MCF 10A (cell line): Measurements from ENCODE around the gene STAG1. TPM values are rescaled to one million over a fixed set of nuclear protein-coding genes. Genes with fewer than 3 reads are reported as not detected.
A peak's percentile ranks its signal among the peaks of the same experiment; 100 is the strongest.

Experiments
- BruUV-seq: library from RNA; stranded (reverse); fragments of 400-500 nt; replicated peaks from 2 replicates; lab custom pipeline; 2021; lab: Mats Ljungman, UMichigan
- CTCF ChIA-PET: fragments of 300-600 bp; sonication (Branson Sonifier 250); formaldehyde crosslinking; extraction: SDS; loops from one replicate; lab custom pipeline; 2021; ENCODE audit warnings: antibody characterized with exemption, inconsistent platforms; lab: Yijun Ruan, JAX
- POLR2A ChIA-PET: fragments of 300-600, 350-650 bp; sonication (Branson Sonifier 250); formaldehyde crosslinking; extraction: SDS; loops from one replicate; lab custom pipeline; 2020; ENCODE audit warnings: antibody characterized with exemption, inconsistent platforms; lab: Yijun Ruan, JAX
- DNase-seq: peaks from one replicate; pipeline ENCODE4 v3.0.0-alpha.2; 2018; ENCODE audit not compliant: unreplicated experiment
- H3K27ac Mint-ChIP-seq: one replicate; pipeline ENCODE4 v1.8.0; 2022; ENCODE audit warnings: mild to moderate bottlenecking, low read depth, mixed read lengths; ENCODE audit not compliant: unreplicated experiment
- H3K27me3 Mint-ChIP-seq: one replicate; pipeline ENCODE4 v1.8.0; 2022; ENCODE audit warnings: mixed read lengths; ENCODE audit not compliant: insufficient read depth, unreplicated experiment
- H3K36me3 Mint-ChIP-seq: one replicate; pipeline ENCODE4 v1.8.0; 2022; ENCODE audit warnings: mild to moderate bottlenecking, moderate library complexity, mixed read lengths; ENCODE audit not compliant: insufficient read depth, unreplicated experiment
- H3K4me1 Mint-ChIP-seq: one replicate; pipeline ENCODE4 v1.8.0; 2022; ENCODE audit warnings: mixed read lengths; ENCODE audit not compliant: insufficient read depth, unreplicated experiment
- H3K4me3 Mint-ChIP-seq: one replicate; pipeline ENCODE4 v1.8.0; 2022; ENCODE audit warnings: mild to moderate bottlenecking, moderate library complexity, mixed read lengths; ENCODE audit not compliant: unreplicated experiment
- H3K9me3 Mint-ChIP-seq: one replicate; pipeline ENCODE4 v1.8.0; 2022; ENCODE audit warnings: mixed read lengths; ENCODE audit not compliant: unreplicated experiment
- intact Hi-C: fragments of 100-400 bp; cut with micrococcal nuclease; formaldehyde crosslinking; loops from 2 replicates; pipeline ENCODE4 v1.14.1; 2022
- total RNA-seq: library from RNA; stranded (reverse); gene quantifications from 2 replicates; pipeline ENCODE4 v1.2.3, GENCODE V29; 2022
- TF ChIP-seq, protein P1 (sequence below): fragments of 200-600 bp; IDR thresholded peaks from one replicate; pipeline ENCODE4 v1.8.0; 2022; ENCODE audit warnings: antibody characterized with exemption, mild to moderate bottlenecking; ENCODE audit not compliant: unreplicated experiment

STAG1 gene
- total RNA-seq, 1 experiment from 2014 or later, result 34.3 TPM

DNA sequence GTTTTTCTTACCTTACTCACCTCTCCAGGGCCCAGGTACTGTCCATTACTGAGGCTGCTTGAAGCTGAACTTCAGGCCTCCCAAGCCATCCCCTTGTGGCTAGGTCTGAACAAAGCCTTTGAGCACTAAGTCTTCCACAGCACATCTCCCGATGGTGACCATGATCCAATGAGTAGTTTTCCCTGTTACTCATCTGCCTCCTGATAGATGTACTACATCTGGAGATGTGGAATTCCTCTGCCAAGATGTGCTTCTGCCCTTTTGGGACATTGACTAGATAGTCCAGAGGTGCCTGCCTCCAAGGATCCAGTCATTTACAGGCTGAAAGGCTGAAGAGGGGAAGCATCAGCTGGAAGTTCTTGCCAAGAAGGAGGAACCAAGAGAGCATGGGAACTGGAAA lies 37.8 kb upstream of the STAG1 start:
- intact Hi-C loops, result no loop called here
- H3K4me1 Mint-ChIP-seq, result peaks cover 15% of the 10 kb centered on the region
- H3K9me3 Mint-ChIP-seq, result no peaks in the 10 kb centered on the region
- no peaks in the 10 kb centered on the region for H3K36me3 Mint-ChIP-seq
- POLR2A ChIA-PET, result interaction anchor here (1.6 kb wide), 1 partner anchor 16 kb away, joined by 4 read pairs; no protein-coding TSS in a partner anchor
- no peak for DNase-seq
- H3K27me3 Mint-ChIP-seq, result no peaks in the 10 kb centered on the region
- CTCF ChIA-PET, result no interaction called here
- no peak overlapping the region for H3K4me3 Mint-ChIP-seq
- TF ChIP-seq, protein P1, sequence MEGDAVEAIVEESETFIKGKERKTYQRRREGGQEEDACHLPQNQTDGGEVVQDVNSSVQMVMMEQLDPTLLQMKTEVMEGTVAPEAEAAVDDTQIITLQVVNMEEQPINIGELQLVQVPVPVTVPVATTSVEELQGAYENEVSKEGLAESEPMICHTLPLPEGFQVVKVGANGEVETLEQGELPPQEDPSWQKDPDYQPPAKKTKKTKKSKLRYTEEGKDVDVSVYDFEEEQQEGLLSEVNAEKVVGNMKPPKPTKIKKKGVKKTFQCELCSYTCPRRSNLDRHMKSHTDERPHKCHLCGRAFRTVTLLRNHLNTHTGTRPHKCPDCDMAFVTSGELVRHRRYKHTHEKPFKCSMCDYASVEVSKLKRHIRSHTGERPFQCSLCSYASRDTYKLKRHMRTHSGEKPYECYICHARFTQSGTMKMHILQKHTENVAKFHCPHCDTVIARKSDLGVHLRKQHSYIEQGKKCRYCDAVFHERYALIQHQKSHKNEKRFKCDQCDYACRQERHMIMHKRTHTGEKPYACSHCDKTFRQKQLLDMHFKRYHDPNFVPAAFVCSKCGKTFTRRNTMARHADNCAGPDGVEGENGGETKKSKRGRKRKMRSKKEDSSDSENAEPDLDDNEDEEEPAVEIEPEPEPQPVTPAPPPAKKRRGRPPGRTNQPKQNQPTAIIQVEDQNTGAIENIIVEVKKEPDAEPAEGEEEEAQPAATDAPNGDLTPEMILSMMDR, result no peak
- no TSS peak for BruUV-seq
- H3K27ac Mint-ChIP-seq, result no peak overlapping the region

DNA sequence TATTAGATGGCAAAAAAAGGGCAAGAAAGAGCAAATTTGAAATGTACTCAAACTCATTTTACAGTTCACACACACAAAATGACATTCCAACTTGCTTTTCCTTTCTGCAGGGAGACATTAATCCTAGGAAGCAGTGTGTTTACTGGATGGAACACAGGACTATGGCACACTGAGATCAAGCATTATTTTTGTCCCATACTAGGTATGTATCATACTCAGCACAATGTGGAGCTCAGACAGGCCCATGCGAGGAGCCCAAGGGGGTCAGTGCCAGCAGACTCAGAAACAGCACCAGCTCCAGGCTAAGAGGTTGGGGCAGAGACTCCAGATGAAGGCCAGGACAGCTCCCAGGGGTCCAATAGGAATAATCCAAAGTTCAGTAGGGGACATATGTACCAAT lies 36.0 kb upstream of the STAG1 start:
- ChIA-PET POLR2A (interaction anchor here (0.6 to 2.3 kb wide), 3 partner anchors 27 to 620 kb away, joined by 3 to 28 read pairs (median 4); partner anchors contain the start of gene NCK1), CTCF (interaction anchor here (0.6 to 2.1 kb wide), 2 partner anchors 36 to 211 kb away, joined by 3 to 5 read pairs; partner anchors contain the start of gene STAG1)
- no TSS peak for BruUV-seq
- intact Hi-C loops, result no loop called here
- DNase-seq, result no peak
- H3K4me3 Mint-ChIP-seq, result no peak overlapping the region
- no peak overlapping the region for H3K27ac Mint-ChIP-seq
- H3K36me3 Mint-ChIP-seq, result peaks cover 5% of the 10 kb centered on the region
- no peaks in the 10 kb centered on the region for H3K9me3 Mint-ChIP-seq
- TF ChIP-seq, protein P1, result no peak
- peaks cover 14% of the 10 kb centered on the region for H3K4me1 Mint-ChIP-seq
- no peaks in the 10 kb centered on the region for H3K27me3 Mint-ChIP-seq

DNA sequence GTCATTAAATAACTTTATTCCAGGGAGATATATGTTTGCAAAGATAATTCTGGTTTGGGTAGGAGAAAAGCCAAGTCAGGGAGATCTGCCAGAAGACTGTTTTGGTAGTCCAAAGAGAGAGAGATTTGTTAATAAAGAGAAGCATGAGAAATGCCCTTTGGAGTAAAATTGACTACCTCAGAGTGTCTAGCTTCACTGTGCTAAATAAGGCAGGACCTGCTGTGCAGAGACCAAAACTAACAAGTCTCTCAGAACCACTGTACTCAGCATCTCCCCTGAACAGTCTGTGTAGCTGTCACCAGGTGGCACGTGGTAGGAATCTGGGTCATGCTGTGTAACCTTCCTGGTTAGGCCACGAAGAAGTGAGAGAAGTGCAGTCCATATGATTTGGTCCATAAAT lies 35.2 kb upstream of the STAG1 start:
- no TSS peak for BruUV-seq
- no peaks in the 10 kb centered on the region for H3K27me3 Mint-ChIP-seq
- peak; percentile 26 for DNase-seq
- H3K9me3 Mint-ChIP-seq, result no peaks in the 10 kb centered on the region
- H3K4me1 Mint-ChIP-seq, result peaks cover 14% of the 10 kb centered on the region
- CTCF ChIA-PET, result interaction anchor here (2.1 kb wide), 1 partner anchor 35 kb away, joined by 5 read pairs; the partner anchor contains the start of gene STAG1
- intact Hi-C loops, result no loop called here
- POLR2A ChIA-PET, result interaction anchor here (0.6 to 2.3 kb wide), 11 partner anchors 30 to 619 kb away, joined by 3 to 28 read pairs (median 3); partner anchors contain the start of genes IL20RB, NCK1 and STAG1
- TF ChIP-seq, protein P1, result no peak
- H3K27ac Mint-ChIP-seq, result peak overlapping the region; percentile 97
- H3K4me3 Mint-ChIP-seq, result peak overlapping the region; percentile 18
- peaks cover 6% of the 10 kb centered on the region for H3K36me3 Mint-ChIP-seq

DNA sequence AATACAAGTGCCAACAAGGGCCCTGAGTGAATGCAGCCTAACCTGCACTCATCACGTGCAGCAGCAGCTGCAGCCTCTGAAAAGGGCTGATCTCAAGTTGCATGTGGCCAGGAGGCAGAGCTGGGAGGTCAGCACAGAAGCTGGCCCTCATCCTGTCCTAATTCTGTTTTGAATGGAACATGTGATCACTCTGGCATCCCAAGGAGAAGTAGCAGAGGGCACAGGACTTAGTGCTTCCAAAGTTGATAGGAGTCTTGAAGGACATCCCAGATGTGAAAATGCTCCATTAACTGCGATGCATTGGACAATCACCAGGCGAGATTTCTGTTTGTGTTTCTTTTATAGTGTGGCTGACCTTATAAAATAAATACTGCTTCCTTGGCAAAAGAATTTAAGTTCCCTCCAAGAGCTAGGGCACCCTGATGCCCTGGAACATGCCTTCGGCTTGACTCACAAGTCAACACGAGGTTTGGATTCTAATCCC lies 31.6 kb upstream of the STAG1 start:
- CTCF ChIA-PET, result no interaction called here
- no peak overlapping the region for H3K4me3 Mint-ChIP-seq
- BruUV-seq, result no TSS peak
- H3K9me3 Mint-ChIP-seq, result no peaks in the 10 kb centered on the region
- TF ChIP-seq, protein P1, result no peak
- H3K4me1 Mint-ChIP-seq, result peaks cover 14% of the 10 kb centered on the region
- H3K27me3 Mint-ChIP-seq, result no peaks in the 10 kb centered on the region
- intact Hi-C loops, result no loop called here
- no peak for DNase-seq
- POLR2A ChIA-PET, result interaction anchor here (1.0 kb wide), 1 partner anchor 175 kb away, joined by 3 read pairs; no protein-coding TSS in a partner anchor
- H3K36me3 Mint-ChIP-seq, result peaks cover 6% of the 10 kb centered on the region
- no peak overlapping the region for H3K27ac Mint-ChIP-seq
